Activated naive CD8-positive, alpha-beta T cell treated with anti-CD3 and anti-CD28 coated beads, Interleukin-2, amount 50 U/mL, for 24 hours (primary cell): ENCODE results near the gene DHCR7.
A peak's percentile ranks its signal among the peaks of the same experiment; 100 is the strongest.

Experiments used
- ATAC-seq: fragments of 150-1000 bp; cut with Tn5 transposase; one replicate; pipeline ENCODE4 v1.10.0; 2021
- DNase-seq: peaks from one replicate; pipeline ENCODE4 v3.0.0; 2021
- H3K27ac Mint-ChIP-seq: one replicate; pipeline ENCODE4 v1.8.0; 2021; ENCODE audit warnings: mild to moderate bottlenecking, mixed read lengths
- H3K27me3 Mint-ChIP-seq: one replicate; pipeline ENCODE4 v1.8.0; 2021; ENCODE audit warnings: mixed read lengths
- H3K36me3 Mint-ChIP-seq: one replicate; pipeline ENCODE4 v1.8.0; 2021; ENCODE audit warnings: low read depth, mixed read lengths
- H3K4me1 Mint-ChIP-seq: one replicate; pipeline ENCODE4 v1.8.0; 2021; ENCODE audit warnings: mixed read lengths
- H3K4me3 Mint-ChIP-seq: one replicate; pipeline ENCODE4 v1.8.0; 2021; ENCODE audit warnings: mild to moderate bottlenecking, moderate library complexity, mixed read lengths
- H3K9me3 Mint-ChIP-seq: one replicate; pipeline ENCODE4 v1.8.0; 2021; ENCODE audit warnings: mixed read lengths

The DHCR7 gene

GRCh38 chr11:71448257-71449171 lies at the start of gene DHCR7:
Gene DHCR7, minus strand, starts transcription at chr11:71448393. Its CDS starts 3,441 bp downstream, at chr11:71444952.
- Mint-ChIP-seq H3K4me1 (peaks cover 54% of the 10 kb centered on the region), H3K27me3 (no peaks in the 10 kb centered on the region), H3K36me3 (peaks cover 36% of the 10 kb centered on the region), H3K27ac (peak within 1 kb of the TSS; percentile 86), H3K4me3 (peak within 1 kb of the TSS; percentile 96), H3K9me3 (peaks cover 8% of the 10 kb centered on the region)
- ATAC-seq (peak; percentile 94), DNase-seq (peak; percentile 96)

GRCh38 chr11:71496421-71496820 lies 48.2 kb upstream of the DHCR7 start:
- H3K27ac Mint-ChIP-seq: no peak overlapping the region
- H3K4me3 Mint-ChIP-seq: no peak overlapping the region
- H3K4me1 Mint-ChIP-seq: peaks cover 2% of the 10 kb centered on the region
- no peaks in the 10 kb centered on the region for H3K9me3 Mint-ChIP-seq
- ATAC-seq: no peak
- no peak for DNase-seq
- no peaks in the 10 kb centered on the region for H3K27me3 Mint-ChIP-seq
- peaks cover 69% of the 10 kb centered on the region for H3K36me3 Mint-ChIP-seq

GRCh38 chr11:71495286-71496230 lies 47.4 kb upstream of the DHCR7 start:
- no peak for DNase-seq

GRCh38 chr11:71491940-71492339 lies 43.7 kb upstream of the DHCR7 start:
- Mint-ChIP-seq H3K4me3 (no peak overlapping the region), H3K4me1 (peaks cover 22% of the 10 kb centered on the region), H3K9me3 (no peaks in the 10 kb centered on the region), H3K27me3 (no peaks in the 10 kb centered on the region), H3K27ac (no peak overlapping the region), H3K36me3 (peaks cover 60% of the 10 kb centered on the region)
- ATAC-seq (no peak), DNase-seq (no peak)

More at GRCh38 chr11:71495286-71496230, 47.4 kb upstream of the DHCR7 start:
- Mint-ChIP-seq H3K36me3 (peaks cover 69% of the 10 kb centered on the region), H3K27ac (no peak overlapping the region), H3K4me1 (peaks cover 2% of the 10 kb centered on the region), H3K9me3 (no peaks in the 10 kb centered on the region), H3K4me3 (no peak overlapping the region), H3K27me3 (no peaks in the 10 kb centered on the region)
- no peak for ATAC-seq

GRCh38 chr11:71491531-71491930 lies 43.3 kb upstream of the DHCR7 start:
- Mint-ChIP-seq H3K27ac (no peak overlapping the region), H3K9me3 (no peaks in the 10 kb centered on the region), H3K4me3 (no peak overlapping the region), H3K27me3 (no peaks in the 10 kb centered on the region), H3K4me1 (peaks cover 22% of the 10 kb centered on the region), H3K36me3 (peaks cover 57% of the 10 kb centered on the region)
- ATAC-seq (no peak), DNase-seq (no peak)

GRCh38 chr11:71490731-71491390 lies 42.7 kb upstream of the DHCR7 start:
- peaks cover 22% of the 10 kb centered on the region for H3K4me1 Mint-ChIP-seq

GRCh38 chr11:71490044-71490730 lies 42.0 kb upstream of the DHCR7 start:
- peaks cover 22% of the 10 kb centered on the region for H3K4me1 Mint-ChIP-seq
- DNase-seq (no peak), ATAC-seq (no peak)
- H3K36me3 Mint-ChIP-seq: peaks cover 63% of the 10 kb centered on the region
- H3K27ac Mint-ChIP-seq: no peak overlapping the region
- H3K9me3 Mint-ChIP-seq: no peaks in the 10 kb centered on the region
- no peak overlapping the region for H3K4me3 Mint-ChIP-seq
- no peaks in the 10 kb centered on the region for H3K27me3 Mint-ChIP-seq

More at GRCh38 chr11:71490731-71491390, 42.7 kb upstream of the DHCR7 start:
- H3K27ac Mint-ChIP-seq: no peak overlapping the region
- peaks cover 62% of the 10 kb centered on the region for H3K36me3 Mint-ChIP-seq
- DNase-seq (no peak), ATAC-seq (no peak)
- H3K27me3 Mint-ChIP-seq: no peaks in the 10 kb centered on the region
- no peaks in the 10 kb centered on the region for H3K9me3 Mint-ChIP-seq
- H3K4me3 Mint-ChIP-seq: no peak overlapping the region

GRCh38 chr11:71489311-71490043 lies 41.3 kb upstream of the DHCR7 start:
- Mint-ChIP-seq H3K27me3 (no peaks in the 10 kb centered on the region), H3K27ac (peak overlapping the region; percentile 84), H3K9me3 (no peaks in the 10 kb centered on the region), H3K36me3 (peaks cover 59% of the 10 kb centered on the region), H3K4me3 (no peak overlapping the region), H3K4me1 (peaks cover 22% of the 10 kb centered on the region)
- ATAC-seq: peak; percentile 94
- peak; percentile 71 for DNase-seq

- H3K4me1 Mint-ChIP-seq: peaks cover 22% of the 10 kb centered on the region
- ATAC-seq: no peak
- no peak overlapping the region for H3K4me3 Mint-ChIP-seq
- no peak for DNase-seq
- peak overlapping the region; percentile 84 for H3K27ac Mint-ChIP-seq
- peaks cover 58% of the 10 kb centered on the region for H3K36me3 Mint-ChIP-seq
- no peaks in the 10 kb centered on the region for H3K9me3 Mint-ChIP-seq
- no peaks in the 10 kb centered on the region for H3K27me3 Mint-ChIP-seq
Observed at GRCh38 chr11:71488681-71489270, 40.6 kb upstream of the DHCR7 start.

- Mint-ChIP-seq H3K9me3 (no peaks in the 10 kb centered on the region), H3K27me3 (no peaks in the 10 kb centered on the region), H3K27ac (no peak overlapping the region), H3K4me3 (no peak overlapping the region), H3K4me1 (peaks cover 22% of the 10 kb centered on the region), H3K36me3 (peaks cover 59% of the 10 kb centered on the region)
- DNase-seq (no peak), ATAC-seq (no peak)
Observed at GRCh38 chr11:71486320-71486719, 38.1 kb upstream of the DHCR7 start.

GRCh38 chr11:71485466-71485865 lies 37.3 kb upstream of the DHCR7 start:
- no peak for DNase-seq
- H3K27ac Mint-ChIP-seq: no peak overlapping the region
- H3K4me1 Mint-ChIP-seq: peaks cover 22% of the 10 kb centered on the region
- no peaks in the 10 kb centered on the region for H3K9me3 Mint-ChIP-seq
- no peak for ATAC-seq
- H3K4me3 Mint-ChIP-seq: no peak overlapping the region
- peaks cover 55% of the 10 kb centered on the region for H3K36me3 Mint-ChIP-seq
- no peaks in the 10 kb centered on the region for H3K27me3 Mint-ChIP-seq

GRCh38 chr11:71485063-71485399 lies 36.8 kb upstream of the DHCR7 start:
- Mint-ChIP-seq H3K4me3 (no peak overlapping the region), H3K36me3 (peaks cover 54% of the 10 kb centered on the region), H3K4me1 (peaks cover 20% of the 10 kb centered on the region), H3K27ac (no peak overlapping the region), H3K9me3 (no peaks in the 10 kb centered on the region), H3K27me3 (no peaks in the 10 kb centered on the region)
- DNase-seq: no peak
- no peak for ATAC-seq
